Activated CD8-positive, alpha-beta memory T cell treated with anti-CD3 and anti-CD28 coated beads for 1 hour (primary cell): Measurements from ENCODE around the gene SLC52A3.
"Not testable (repeated sequence)": the region's sequence is repeated elsewhere in the genome, so short reads cannot be mapped to it uniquely, and the experiment has no call there.

Experiments used
- DNase-seq, 2 donors: peaks; one replicate each; pipeline ENCODE4 v3.0.0-alpha.2; 2020; ENCODE audit warnings: low read depth in 1 of 2; ENCODE audit errors: extremely low read depth in 1 of 2

The SLC52A3 gene

GRCh38 chr20:768426-768978, at the start of gene SLC52A3:
SLC52A3 (minus strand) TSS chr20:768500; CDS start chr20:765774, 2,726 bp downstream.
- no peak for DNase-seq

- peak; percentile 40 to 58 for DNase-seq
These were observed 47.8 kb upstream of the SLC52A3 start for GRCh38 chr20:815914-816606.

- no peak for DNase-seq
These were observed 46.9 kb upstream of the SLC52A3 start for GRCh38 chr20:815226-815625.

- no peak for DNase-seq
These were observed 45.1 kb upstream of the SLC52A3 start for GRCh38 chr20:813390-813789.

GRCh38 chr20:812435-812814, 44.1 kb upstream of the SLC52A3 start:
- DNase-seq, result not testable (repeated sequence)

GRCh38 chr20:811776-812434, 43.6 kb upstream of the SLC52A3 start:
- not testable (repeated sequence) for DNase-seq

- DNase-seq, result no peak
These were observed 37.4 kb upstream of the SLC52A3 start for GRCh38 chr20:805713-806112.

- DNase-seq, result no peak
These were observed 33.4 kb upstream of the SLC52A3 start for GRCh38 chr20:801678-802077.

- not testable (repeated sequence) for DNase-seq
These were observed 31.7 kb upstream of the SLC52A3 start for GRCh38 chr20:800026-800425.

- DNase-seq, result not testable (repeated sequence)
These were observed 30.4 kb upstream of the SLC52A3 start for GRCh38 chr20:798746-799145.

GRCh38 chr20:796921-797320, 28.6 kb upstream of the SLC52A3 start:
- no peak for DNase-seq

GRCh38 chr20:792248-792647, 23.9 kb upstream of the SLC52A3 start:
- DNase-seq, result no peak

- no peak for DNase-seq
These were observed 22.8 kb upstream of the SLC52A3 start for GRCh38 chr20:791056-791455.

GRCh38 chr20:787825-788224, 19.5 kb upstream of the SLC52A3 start:
- DNase-seq, result no peak

- no peak for DNase-seq
These were observed 11.5 kb upstream of the SLC52A3 start for GRCh38 chr20:779771-780170.

GRCh38 chr20:776165-776564, 7.9 kb upstream of the SLC52A3 start:
- no peak for DNase-seq

- DNase-seq, result no peak
These were observed 7.4 kb upstream of the SLC52A3 start for GRCh38 chr20:775679-776135.

- DNase-seq, result no peak
These were observed 6.4 kb upstream of the SLC52A3 start for GRCh38 chr20:774660-775057.

- DNase-seq, result no peak
These were observed 5.8 kb upstream of the SLC52A3 start for GRCh38 chr20:774016-774659.

GRCh38 chr20:772806-773205, 4.5 kb upstream of the SLC52A3 start:
- no peak for DNase-seq

GRCh38 chr20:771741-772464, 3.6 kb upstream of the SLC52A3 start:
- no peak for DNase-seq
